Measurements from ENCODE around the gene NPRL2.
A peak's percentile ranks its signal among the peaks of the same experiment; 100 is the strongest.

Gene NPRL2

GRCh38 chr3:50350527-50351322, at the start of gene NPRL2, which contains the start of gene CYB561D2:
TSS of gene NPRL2 (minus strand) at chr3:50350775. CDS start at chr3:50350652, 123 bp downstream.
TSS of gene CYB561D2 (plus strand) at chr3:50350862. CDS start at chr3:50351434, 572 bp downstream.
- DNase-seq = peak; percentile 94

GRCh38 chr3:50396502-50396901, 45.9 kb upstream of the NPRL2 start:
- DNase-seq = no peak

GRCh38 chr3:50395070-50395860, 44.7 kb upstream of the NPRL2 start:
- no peak for DNase-seq

GRCh38 chr3:50393061-50393460, 42.5 kb upstream of the NPRL2 start:
- no peak for DNase-seq

- no peak for DNase-seq
Observed at GRCh38 chr3:50392101-50392715, 41.6 kb upstream of the NPRL2 start.

- peak; percentile 57 for DNase-seq
Observed at GRCh38 chr3:50390508-50391224, 40.1 kb upstream of the NPRL2 start.

- DNase-seq = no peak
Observed at GRCh38 chr3:50389414-50389767, 38.8 kb upstream of the NPRL2 start.

GRCh38 chr3:50388720-50389413, 38.3 kb upstream of the NPRL2 start:
- DNase-seq = no peak

GRCh38 chr3:50388016-50388719, 37.6 kb upstream of the NPRL2 start:
- peak; percentile 58 for DNase-seq

- DNase-seq = no peak
Observed at GRCh38 chr3:50385754-50386153, 35.2 kb upstream of the NPRL2 start.

GRCh38 chr3:50383750-50384149, 33.2 kb upstream of the NPRL2 start:
- DNase-seq = peak; percentile 12

GRCh38 chr3:50382722-50383121, 32.1 kb upstream of the NPRL2 start:
- DNase-seq = no peak

GRCh38 chr3:50381383-50381782, 30.8 kb upstream of the NPRL2 start:
- DNase-seq = peak; percentile 76

- peak; percentile 55 for DNase-seq
Observed at GRCh38 chr3:50380405-50381085, 30.0 kb upstream of the NPRL2 start.

GRCh38 chr3:50378757-50379156, 28.2 kb upstream of the NPRL2 start:
- peak; percentile 20 for DNase-seq

- no peak for DNase-seq
Observed at GRCh38 chr3:50378024-50378423, 27.4 kb upstream of the NPRL2 start.

- DNase-seq = no peak
Observed at GRCh38 chr3:50375258-50375931, 24.8 kb upstream of the NPRL2 start.

GRCh38 chr3:50374363-50375257, 24.0 kb upstream of the NPRL2 start:
- DNase-seq = no peak
